Right cardiac atrium (tissue), 5 donors: ENCODE results near the gene SLC22A12. TPM values are rescaled to one million over a fixed set of nuclear protein-coding genes. Genes with fewer than 3 reads are reported as not detected.
"Not testable (repeated sequence)": the region's sequence is repeated elsewhere in the genome, so short reads cannot be mapped to it uniquely, and the experiment has no call there.

ENCODE experiments used
- ATAC-seq, 2 donors: fragments of 200-7000 bp; cut with Tn5 transposase; one replicate each; pipeline versions ENCODE4 v1.8.0 to v1.9.1; 2020; ENCODE audit warnings: moderate library complexity in 2 of 2, mild to moderate bottlenecking in 1 of 2
- DNase-seq, 3 donors: peaks; one replicate each; pipeline ENCODE4 v3.0.0-alpha.2; 2020
- H3K27ac ChIP-seq: one replicate; pipeline ENCODE4 v1.5.1; 2013; ENCODE audit warnings: mild to moderate bottlenecking, low read length, control low read depth, moderate library complexity
- H3K27me3 ChIP-seq: one replicate; pipeline ENCODE4 v1.6.1; 2013; ENCODE audit not compliant: control insufficient read depth, insufficient read depth
- H3K4me1 ChIP-seq: one replicate; pipeline ENCODE4 v1.6.1; 2013; ENCODE audit warnings: low read length; ENCODE audit not compliant: control insufficient read depth, insufficient read depth
- H3K4me3 ChIP-seq: one replicate; pipeline ENCODE4 v1.5.1; 2013; ENCODE audit warnings: low read length, control low read depth
- H3K9me3 ChIP-seq: one replicate; pipeline ENCODE4 v1.6.1; 2013; ENCODE audit warnings: low read length; ENCODE audit not compliant: control insufficient read depth
- WGBS: extraction: QIAGEN DNeasy Blood & Tissue Kit; methylation state at CpG from one replicate; pipeline ENCODE4 v1.1.7; 2013; 5-methylcytosine and 5-hydroxymethylcytosine counted together
- intact Hi-C, 4 donors: fragments of 100-400 bp; cut with DNase I; formaldehyde crosslinking; loops; one replicate each; pipeline versions ENCODE4 v1.11.0 to v1.14.0; 2022 to 2023
- polyA plus RNA-seq: library from polyadenylated mRNA; stranded (reverse); fragments of 200-250 nt; gene quantifications from one replicate; pipeline ENCODE4 v1.2.3, GENCODE V29; 2013
- total RNA-seq, 4 donors: library from RNA; stranded (reverse); fragmentation: NEBNext Ultra II Directional; extraction: Animal tissue kit (Norgen Biotek cat#: 25700); gene quantifications; one replicate each; pipeline ENCODE4 v1.2.1, GENCODE V29; 2021
- donor health status: healthy with polysubstance abuse.
- donor health status: DM: no; HTN: yes; CAD: no.
- donor health status: DM: no; HTN: no; CAD: no.
- donor health status: DM: no; HTN: yes; CAD: no; lungs with severe emphysema.
- donor health status: DM: yes; HTN: yes; CAD: no.

The SLC22A12 gene
- total and polyA plus RNA-seq, 5 donors: not detected

DNA sequence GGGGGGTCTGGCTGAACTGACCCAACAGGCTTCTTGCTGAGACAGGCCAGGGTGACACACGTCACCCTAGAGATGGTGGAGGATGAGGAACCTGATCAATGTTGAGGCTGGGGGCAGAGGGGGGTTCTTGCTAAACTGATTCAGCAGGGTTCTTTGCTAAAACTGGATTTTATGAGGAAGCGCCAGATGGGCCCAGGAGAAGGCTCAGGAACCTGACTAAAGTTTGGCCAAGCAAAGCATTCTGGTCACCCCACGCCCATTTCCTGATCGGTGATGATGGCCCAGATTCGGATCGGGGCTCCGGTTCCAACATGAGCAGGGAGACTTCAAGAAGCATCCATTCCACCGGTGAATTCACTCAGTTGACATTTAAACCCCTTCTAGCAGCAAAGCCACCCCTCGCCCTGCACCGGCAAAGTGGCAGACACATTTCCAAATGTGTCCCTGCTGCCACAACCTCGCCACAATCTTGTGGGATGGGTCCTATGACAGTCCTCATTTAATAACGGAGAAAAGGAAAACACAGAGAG, 34.2 kb upstream of the SLC22A12 start:
- Histone ChIP-seq H3K27ac (no peak overlapping the region), H3K27me3 (no peaks in the 10 kb centered on the region), H3K4me3 (no peak overlapping the region), H3K4me1 (no peaks in the 10 kb centered on the region), H3K9me3 (no peaks in the 10 kb centered on the region)
- intact Hi-C loops: no loop called here
- DNase-seq: no peak
- ATAC-seq: no peak
- WGBS: 83% methylated on average over 12 of the region's 12 CpGs

DNA sequence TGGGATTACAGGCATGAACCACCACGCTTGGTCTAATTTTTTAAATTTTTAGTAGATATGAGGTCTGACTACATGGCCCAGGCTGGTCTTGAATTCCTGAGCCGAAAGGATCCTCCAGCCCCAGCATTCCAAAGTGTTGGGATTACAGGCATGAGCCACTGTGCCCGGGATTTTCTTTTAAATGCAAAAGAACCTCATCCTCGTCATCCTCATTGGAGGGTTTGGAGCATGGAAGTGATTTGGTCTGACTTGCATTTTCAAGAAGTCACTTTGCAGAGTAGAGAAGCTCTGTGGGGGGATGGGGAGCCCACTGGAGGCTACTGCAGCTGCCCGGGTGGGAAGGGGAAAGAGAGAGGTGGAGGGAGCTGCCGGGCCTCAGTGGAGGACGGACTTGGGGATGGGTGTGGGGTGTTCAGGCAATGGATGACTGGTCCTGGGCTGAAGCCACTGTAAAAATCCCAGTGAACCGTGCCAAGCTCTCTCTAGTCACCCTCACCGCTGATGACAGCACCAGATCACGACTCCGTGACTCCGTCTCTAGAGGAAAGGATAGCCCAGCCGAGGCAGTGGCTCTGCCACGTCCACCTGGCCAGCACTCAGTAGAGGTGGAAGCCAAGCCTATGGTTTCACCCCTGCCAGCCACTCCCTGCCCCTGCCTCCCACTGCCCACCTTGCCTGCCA, 32.8 kb upstream of the SLC22A12 start:
- Histone ChIP-seq H3K9me3 (no peaks in the 10 kb centered on the region), H3K4me1 (no peaks in the 10 kb centered on the region), H3K4me3 (no peak overlapping the region), H3K27me3 (no peaks in the 10 kb centered on the region), H3K27ac (no peak overlapping the region)
- ATAC-seq: peak in 1 of 2 donors; percentile 20
- 68% methylated on average over 14 of the region's 14 CpGs for WGBS
- intact Hi-C loops: no loop called here
- no peak for DNase-seq

DNA sequence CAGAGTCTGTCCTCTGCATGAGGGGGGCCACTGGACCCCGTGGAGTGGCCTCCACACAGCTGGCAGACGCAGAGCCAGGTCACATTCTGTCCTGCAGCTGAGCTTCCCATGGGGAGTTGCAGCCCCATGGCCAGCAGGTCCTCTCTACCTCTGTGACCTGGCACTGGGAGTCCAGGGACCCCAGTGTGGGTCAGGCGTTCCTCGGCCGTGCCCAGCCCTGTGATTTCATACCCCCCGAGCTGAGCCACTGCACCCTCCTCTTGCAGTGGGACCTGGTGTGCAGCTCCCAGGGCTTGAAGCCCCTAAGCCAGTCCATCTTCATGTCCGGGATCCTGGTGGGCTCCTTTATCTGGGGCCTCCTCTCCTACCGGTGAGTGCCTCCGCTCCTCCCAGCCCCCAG, 32.2 kb upstream of the SLC22A12 start:
- Histone ChIP-seq H3K27me3 (no peaks in the 10 kb centered on the region), H3K4me3 (no peak overlapping the region), H3K27ac (no peak overlapping the region), H3K4me1 (no peaks in the 10 kb centered on the region), H3K9me3 (no peaks in the 10 kb centered on the region)
- WGBS: 92% methylated on average over 9 of the region's 9 CpGs
- ATAC-seq (no peak), DNase-seq (no peak)
- intact Hi-C loops: no loop called here

DNA sequence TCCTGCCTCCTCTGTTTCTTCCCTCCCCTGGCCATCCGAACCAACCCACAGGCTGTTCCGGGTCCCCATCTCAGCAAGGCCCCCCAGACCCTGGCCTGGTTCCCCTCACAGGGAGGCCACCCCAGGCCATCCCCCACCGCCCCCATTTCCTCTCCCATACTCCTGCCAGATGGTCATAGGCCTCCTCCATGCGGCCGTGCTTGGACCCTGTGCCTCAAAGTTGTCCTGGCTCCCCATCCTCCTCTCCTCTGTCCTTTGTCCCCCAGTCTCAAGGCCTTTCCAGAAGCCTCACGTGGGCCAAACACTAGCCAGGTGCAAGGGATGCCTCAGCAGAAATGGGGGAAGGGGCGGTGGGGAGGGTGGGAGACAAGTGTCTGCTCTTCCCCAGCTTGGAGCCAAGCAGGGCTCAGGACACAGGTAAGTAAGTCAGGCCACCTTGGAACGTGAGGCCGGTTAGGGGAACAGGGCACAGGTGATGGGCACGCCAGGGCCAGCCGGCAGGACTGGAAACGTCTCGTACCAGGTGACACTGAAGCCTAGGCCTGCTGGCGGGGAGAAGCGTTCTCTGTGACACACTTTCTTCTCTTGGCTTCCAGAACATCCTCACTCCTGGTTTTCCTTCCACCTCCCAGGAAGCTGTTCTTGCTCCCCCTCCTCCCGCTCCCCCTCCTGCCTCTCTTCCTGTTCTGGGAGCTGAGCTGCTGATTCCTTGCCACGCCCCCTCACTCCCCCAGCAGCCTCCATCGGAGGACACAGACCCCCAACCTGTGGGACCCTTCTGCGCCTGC, 31.5 kb upstream of the SLC22A12 start:
- H3K27ac ChIP-seq: no peak overlapping the region
- H3K4me1 ChIP-seq: no peaks in the 10 kb centered on the region
- H3K27me3 ChIP-seq: no peaks in the 10 kb centered on the region
- DNase-seq: no peak
- ATAC-seq: no peak
- no peak overlapping the region for H3K4me3 ChIP-seq
- intact Hi-C loops: no loop called here
- H3K9me3 ChIP-seq: no peaks in the 10 kb centered on the region
- WGBS: 76% methylated on average over 19 of the region's 19 CpGs

DNA sequence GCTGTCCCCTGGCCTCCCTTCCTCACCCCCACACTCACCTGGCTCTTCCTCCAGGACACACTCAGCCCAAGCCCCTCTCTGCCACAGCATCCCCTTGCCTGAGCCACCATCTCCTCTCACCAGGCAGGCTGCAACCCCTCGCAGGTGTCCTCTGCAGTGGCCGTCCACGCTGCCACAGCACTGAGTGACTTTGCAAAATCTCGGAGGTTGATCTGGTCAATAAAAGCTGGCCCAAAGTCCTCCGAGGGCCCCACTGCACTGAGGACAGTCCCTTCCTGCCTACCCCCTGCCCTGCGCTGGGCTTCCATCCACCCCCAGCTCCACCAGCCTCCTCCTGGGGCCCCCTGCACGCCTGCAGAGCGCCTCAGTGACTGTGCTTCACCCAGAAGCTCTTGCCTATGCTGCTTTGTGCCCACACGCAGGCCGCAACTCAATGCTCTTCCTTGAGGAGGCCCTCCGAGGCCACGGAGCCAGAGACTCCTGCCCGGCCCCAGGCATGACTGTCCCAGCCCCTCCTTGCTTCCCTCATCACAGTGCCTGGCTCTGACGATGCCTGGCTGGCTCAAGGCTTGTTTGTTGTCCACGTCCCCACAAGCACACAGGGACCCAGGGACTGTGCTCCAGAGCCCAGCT, 30.8 kb upstream of the SLC22A12 start:
- no peak overlapping the region for H3K4me3 ChIP-seq
- H3K27me3 ChIP-seq: no peaks in the 10 kb centered on the region
- intact Hi-C loops: no loop called here
- WGBS: 74% methylated on average over 15 of the region's 15 CpGs
- no peak overlapping the region for H3K27ac ChIP-seq
- no peak for DNase-seq
- no peaks in the 10 kb centered on the region for H3K9me3 ChIP-seq
- H3K4me1 ChIP-seq: no peaks in the 10 kb centered on the region
- no peak for ATAC-seq

DNA sequence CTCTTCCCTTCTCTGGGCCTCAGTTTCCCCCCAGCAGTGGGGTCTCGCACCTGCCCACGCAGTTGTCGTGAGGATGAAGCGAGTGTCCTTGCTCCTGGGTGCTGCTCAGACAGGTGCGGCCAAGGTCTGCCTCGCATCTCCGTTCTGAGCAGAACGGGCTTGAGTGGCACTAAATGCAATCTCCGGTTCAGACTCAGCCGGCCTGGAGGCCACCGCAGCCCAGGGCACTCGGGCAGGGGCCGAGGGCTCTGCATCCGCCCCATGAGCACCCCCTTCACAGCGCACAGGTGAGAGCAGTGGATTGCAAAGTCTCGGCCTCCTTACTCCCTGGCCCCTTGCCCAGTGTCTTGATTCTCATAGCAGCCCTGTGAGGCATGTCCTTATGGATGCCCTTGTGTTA, 30.1 kb upstream of the SLC22A12 start:
- WGBS: 87% methylated on average over 16 of the region's 16 CpGs
- ATAC-seq (no peak), DNase-seq (no peak)
- Histone ChIP-seq H3K27me3 (no peaks in the 10 kb centered on the region), H3K27ac (no peak overlapping the region), H3K4me1 (no peaks in the 10 kb centered on the region), H3K9me3 (no peaks in the 10 kb centered on the region), H3K4me3 (no peak overlapping the region)
- intact Hi-C loops: no loop called here

DNA sequence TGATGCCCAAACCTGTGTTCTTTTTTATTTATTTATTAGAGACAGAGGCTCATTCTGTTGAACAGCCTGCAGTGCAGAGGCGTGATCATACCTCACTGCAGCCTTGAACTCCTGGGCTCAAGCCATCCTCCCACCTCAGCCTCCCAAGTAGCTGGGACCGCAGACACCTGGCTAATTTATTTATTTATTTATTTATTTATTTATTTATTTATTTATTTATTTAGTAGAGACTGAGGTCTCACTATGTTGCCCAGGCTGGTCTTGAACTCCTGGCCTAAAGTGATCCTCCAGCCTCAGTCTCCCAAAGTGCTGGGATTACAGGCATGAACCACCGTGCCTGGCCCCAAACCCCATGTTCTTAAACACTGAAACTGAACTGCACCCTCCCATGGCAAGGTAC, 29.6 kb upstream of the SLC22A12 start:
- H3K9me3 ChIP-seq, DNase-seq, ATAC-seq, intact Hi-C loops, H3K4me1 ChIP-seq, H3K4me3 ChIP-seq, H3K27me3 ChIP-seq, H3K27ac ChIP-seq: not testable (repeated sequence)
- WGBS: 90% methylated on average over 3 of the region's 3 CpGs

DNA sequence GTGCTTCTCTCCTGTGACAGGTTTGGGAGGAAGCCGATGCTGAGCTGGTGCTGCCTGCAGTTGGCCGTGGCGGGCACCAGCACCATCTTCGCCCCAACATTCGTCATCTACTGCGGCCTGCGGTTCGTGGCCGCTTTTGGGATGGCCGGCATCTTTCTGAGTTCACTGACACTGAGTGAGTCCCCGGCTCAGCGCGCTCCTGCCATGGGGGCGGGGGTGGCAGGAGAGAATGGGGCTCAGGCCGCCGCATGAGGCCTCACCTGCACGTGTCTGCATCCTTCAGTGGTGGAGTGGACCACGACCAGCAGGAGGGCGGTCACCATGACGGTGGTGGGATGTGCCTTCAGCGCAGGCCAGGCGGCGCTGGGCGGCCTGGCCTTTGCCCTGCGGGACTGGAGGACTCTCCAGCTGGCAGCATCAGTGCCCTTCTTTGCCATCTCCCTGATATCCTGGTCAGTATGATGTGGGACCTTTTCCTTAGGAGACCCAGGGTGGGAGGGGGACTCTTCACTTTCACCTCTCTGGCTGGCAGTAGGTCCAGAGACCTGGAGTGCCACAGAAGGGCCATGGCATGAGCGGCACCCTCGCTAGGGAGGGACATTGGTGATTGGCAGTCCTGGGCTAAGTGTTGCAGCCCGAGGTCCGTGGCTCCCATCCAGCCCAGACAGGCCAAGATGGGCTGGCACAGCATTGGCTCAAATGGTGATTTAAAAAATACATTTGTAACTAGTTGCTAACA, 28.9 kb upstream of the SLC22A12 start:
- no peak for DNase-seq
- no peaks in the 10 kb centered on the region for H3K4me1 ChIP-seq
- intact Hi-C loops: no loop called here
- ATAC-seq: no peak
- no peak overlapping the region for H3K4me3 ChIP-seq
- H3K27me3 ChIP-seq: no peaks in the 10 kb centered on the region
- 92% methylated on average over 29 of the region's 29 CpGs for WGBS
- H3K27ac ChIP-seq: no peak overlapping the region
- no peaks in the 10 kb centered on the region for H3K9me3 ChIP-seq

DNA sequence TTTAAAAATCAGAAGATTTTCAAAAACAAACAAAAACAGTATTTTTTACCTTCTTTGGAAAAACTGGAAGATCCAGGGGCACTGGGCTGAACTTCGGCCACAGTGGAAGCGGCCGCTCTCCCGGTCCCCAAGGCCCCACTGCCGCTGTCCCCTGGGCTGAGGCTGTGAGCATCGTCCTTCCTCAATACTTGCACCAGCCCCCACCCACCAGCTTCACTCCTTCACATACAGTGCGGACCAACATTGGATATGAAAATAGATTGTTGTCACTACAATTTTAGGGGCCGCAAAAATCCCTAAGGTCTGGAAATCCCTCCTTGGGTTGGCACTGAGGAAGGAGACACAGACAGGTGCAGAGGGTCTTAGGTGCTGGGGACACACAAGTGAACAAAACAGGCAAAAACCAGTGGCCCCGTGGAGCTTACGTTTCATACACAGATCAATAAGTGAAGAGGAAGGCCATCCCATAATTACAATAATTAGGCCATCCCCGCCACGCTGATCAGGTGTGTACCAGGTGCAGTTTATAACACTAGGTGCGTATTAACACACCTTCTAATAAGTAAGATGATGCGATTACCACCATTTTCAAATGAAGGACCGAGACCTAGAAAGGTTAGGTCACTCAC, 28.2 kb upstream of the SLC22A12 start:
- Histone ChIP-seq H3K27me3 (no peaks in the 10 kb centered on the region), H3K4me1 (no peaks in the 10 kb centered on the region), H3K9me3 (no peaks in the 10 kb centered on the region), H3K27ac (no peak overlapping the region), H3K4me3 (no peak overlapping the region)
- ATAC-seq (no peak), DNase-seq (no peak)
- WGBS: 90% methylated on average over 15 of the region's 15 CpGs
- intact Hi-C loops: no loop called here

DNA sequence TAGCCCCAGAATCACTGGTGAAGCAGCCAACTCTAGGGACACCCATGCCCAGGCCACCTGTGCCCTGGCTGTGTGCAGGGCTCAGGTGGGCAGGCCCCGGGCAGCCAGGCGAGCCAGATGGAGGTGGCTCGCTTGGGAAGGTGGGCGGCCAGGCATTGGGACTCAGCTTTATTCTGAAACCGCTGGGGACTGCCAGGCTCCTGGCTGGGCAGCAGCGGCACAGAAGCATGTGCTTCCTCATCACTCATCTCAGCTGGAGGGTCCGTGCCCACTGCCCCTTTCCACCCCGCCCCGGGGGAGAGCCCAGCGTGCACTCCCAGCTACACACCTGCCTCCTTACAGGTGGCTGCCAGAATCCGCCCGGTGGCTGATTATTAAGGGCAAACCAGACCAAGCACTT, 27.1 kb upstream of the SLC22A12 start:
- H3K4me1 ChIP-seq: no peaks in the 10 kb centered on the region
- WGBS: 90% methylated on average over 12 of the region's 12 CpGs
- H3K27ac ChIP-seq: no peak overlapping the region
- DNase-seq (no peak), ATAC-seq (no peak)
- intact Hi-C loops: no loop called here
- no peaks in the 10 kb centered on the region for H3K27me3 ChIP-seq
- no peaks in the 10 kb centered on the region for H3K9me3 ChIP-seq
- no peak overlapping the region for H3K4me3 ChIP-seq
